ENCODE data around the gene DHH.
"Not testable (repeated sequence)": the region's sequence is repeated elsewhere in the genome, so short reads cannot be mapped to it uniquely, and the experiment has no call there.

DHH gene

DNA sequence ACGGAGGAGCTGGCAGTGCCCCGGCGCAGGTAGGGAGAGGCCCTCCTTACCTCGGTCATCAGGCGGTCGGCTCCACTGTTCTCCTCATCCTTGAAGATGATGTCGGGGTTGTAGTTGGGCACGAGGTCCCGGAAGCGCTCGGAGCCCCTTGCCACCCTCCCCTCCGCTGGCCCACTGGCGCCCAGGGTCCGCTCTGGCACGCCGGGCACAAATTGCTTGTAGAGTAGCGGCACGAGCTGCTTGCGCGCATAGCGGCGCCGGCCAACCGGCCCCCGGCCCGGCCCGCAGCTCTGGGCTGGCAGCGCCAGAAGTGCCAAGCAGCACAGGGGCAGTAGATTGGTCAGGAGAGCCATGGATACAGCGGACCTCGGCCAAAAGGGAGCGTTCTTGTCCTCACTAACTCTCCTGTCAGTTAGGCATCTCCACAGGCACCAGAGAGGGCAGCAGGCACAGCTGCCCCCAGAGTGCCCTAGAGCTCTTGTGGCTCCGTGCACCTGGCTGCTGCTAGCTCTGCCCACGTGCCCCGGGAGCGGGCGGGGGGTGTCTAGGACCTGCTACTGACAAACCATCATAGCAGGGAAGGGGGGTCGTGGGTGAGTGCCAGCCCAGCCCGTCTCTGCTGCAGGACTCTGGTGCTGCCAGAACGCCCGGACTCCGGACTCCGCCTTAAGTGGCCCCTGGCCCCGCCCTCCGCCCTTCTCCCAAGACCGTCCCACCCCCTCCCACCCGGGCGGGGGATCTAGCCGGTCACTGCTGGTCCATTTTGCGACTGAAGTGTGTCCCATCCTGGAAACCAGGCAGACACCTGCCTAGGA lies at the start of gene DHH:
Gene DHH (minus strand): TSS at position 642 of the 815 bp plus-strand sequence. CDS start 289 bp downstream, at position 353.
- DNase-seq, result peak; percentile 28 to 60

DNA sequence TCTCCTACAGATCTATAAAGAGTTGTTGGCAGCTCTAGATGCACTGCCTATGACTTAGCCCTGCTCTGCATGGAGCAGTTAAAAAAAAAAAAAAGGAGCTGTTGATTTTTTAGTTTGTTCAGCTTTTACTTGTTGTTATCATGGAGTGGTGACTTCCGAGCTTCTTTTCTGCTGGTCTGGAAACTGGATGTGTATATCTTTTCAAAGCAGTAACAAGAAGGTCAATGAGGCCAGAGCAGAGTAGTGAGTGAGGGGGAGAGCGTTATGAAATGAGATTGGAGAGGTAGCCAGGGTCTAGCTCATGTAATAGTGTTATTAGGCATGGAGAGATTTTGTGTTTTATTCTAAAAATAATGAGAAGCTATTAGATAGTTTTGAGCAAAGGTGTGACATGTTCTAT lies 49.8 kb upstream of the DHH start:
- DNase-seq, result no peak

DNA sequence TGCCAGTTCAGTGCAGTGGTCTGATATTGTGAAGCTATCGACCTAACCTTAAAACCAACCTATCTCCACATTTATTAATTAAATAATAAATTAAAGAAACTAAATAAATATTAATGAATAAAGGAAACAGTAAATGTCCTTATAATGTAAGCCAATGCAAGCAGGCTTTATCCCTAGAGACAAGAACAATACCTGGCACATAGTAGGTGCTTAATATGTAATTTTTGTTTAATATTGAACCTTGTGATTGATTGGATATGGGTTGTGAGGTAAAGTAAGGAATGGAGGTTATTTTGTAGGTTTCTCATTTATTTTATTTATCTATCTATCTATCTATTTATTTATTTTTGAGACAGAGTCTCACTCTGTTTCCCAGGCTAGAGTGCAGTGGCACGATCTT lies 44.4 kb upstream of the DHH start:
- DNase-seq, result no peak

DNA sequence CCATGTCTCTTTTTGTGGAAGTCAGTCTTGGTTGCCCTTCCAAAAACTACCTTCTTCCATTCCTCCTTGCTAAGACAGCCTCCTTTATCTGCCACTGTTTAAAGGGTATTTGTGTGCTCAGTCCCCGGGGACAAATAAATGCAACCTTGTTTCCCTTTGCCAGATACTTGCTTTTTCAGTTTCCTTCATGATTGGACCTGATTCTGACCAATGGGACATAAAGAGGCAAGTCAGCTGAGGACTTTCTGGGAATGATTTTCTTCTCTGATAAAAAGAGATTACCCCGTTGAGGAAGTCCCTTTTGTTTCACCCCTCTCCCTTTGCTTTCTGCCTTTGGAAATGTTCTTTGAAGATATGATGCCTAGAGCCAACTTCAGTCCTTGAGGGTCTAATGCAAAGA lies 44.0 kb upstream of the DHH start:
- no peak for DNase-seq

DNA sequence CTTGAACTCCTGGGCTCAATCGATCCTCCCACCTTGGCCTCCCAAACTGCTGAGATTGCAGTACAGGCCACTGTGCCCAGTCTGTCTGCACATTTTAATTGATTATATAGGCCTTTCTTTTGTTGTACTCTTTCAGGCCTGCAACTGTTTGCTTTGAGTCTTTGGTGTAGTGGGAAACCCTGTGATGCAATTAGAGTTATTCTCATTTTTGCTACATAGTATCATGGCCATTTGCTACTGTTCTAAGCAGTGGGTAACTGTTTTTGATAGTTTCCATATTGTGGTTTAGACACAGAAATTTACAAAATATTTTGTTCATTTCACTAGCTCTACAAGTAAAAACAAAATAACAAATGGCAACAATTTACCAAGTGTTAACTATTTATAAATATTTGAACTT lies 42.9 kb upstream of the DHH start:
- DNase-seq, result no peak

DNA sequence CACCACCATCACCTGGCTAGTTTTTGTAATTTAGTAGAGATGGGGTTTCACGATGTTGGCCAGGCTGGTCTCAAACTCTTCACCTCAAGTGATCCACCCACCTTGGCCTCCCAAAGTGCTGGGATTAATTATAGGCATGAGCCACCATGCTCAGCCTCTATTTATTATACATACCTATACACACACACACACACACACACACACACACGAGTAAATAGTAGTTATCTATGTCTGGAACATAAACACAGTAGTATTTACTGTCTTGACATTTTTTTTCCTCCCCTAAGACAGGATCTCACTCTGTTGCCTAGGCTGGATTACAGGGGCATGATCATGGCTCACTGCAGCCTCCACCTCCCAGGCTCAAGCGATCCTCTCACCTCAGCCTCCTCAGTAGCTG lies 42.4 kb upstream of the DHH start:
- not testable (repeated sequence) for DNase-seq

DNA sequence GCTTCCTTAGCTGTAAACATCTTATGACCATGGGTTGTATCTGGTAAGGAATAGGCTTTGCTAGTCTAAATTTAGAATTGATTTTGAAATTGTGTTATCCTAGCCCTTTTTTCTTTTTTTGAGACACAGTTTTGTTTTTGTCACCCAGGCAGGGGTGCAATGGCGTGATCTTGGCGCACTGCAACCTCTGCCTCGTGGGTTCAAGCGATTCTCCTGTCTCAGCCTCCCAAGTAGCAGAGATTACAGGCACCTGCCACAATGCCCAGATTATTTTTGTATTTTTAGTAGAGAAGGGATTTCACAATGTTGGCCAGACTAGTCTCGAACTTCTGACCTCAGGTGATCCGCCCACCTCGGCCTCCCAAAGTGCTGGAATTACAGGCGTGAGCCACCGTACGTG lies 39.0 kb upstream of the DHH start:
- DNase-seq, result no peak

DNA sequence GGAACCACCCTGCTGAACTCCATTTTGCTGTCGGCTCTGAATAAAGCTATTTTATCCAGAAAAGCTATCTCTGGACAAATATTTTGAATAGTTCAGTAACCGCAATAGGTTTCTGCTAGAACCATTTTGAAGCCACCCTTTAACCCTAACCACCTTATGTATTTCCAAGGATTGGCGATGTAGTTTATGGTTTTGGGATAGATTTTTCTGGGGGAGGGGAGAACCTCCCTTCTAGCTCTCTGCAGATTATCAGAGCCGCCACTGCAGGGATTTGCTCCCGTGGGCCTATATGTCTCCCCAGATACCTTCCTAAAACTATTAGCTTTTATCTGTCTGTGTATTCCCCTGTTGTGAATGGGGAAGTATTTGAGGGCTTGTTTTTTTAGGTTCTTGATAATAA lies 38.4 kb upstream of the DHH start:
- DNase-seq, result peak in 1 of 2 experiments; percentile 35

DNA sequence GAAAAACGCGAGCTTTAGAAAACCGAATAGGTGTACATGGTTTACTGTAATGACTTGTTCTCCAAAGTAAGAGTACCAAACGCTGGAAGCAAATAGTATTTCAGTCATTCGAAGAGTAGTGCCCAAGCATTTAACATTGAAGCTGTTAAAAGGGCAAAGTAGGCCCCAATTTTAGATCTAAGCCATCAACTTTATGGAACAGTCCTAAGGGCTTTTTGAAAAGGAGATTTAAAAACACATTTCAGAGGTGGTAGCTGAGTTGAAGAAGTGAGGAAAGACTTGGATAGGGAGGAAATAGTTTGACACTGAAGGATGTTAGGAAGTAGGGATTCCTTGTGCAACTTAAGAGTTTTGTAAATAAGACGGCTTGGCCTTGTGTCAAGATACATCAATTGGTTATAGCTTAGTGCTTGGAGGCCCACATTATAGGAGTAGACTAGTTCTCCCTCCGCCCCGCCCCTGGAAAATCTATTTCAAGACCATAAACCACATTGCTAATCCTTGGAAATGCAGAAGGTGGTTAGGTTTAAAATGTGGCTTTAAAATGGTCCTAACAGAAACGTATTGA lies 37.4 kb upstream of the DHH start:
- DNase-seq, result peak; percentile 30 to 59

DNA sequence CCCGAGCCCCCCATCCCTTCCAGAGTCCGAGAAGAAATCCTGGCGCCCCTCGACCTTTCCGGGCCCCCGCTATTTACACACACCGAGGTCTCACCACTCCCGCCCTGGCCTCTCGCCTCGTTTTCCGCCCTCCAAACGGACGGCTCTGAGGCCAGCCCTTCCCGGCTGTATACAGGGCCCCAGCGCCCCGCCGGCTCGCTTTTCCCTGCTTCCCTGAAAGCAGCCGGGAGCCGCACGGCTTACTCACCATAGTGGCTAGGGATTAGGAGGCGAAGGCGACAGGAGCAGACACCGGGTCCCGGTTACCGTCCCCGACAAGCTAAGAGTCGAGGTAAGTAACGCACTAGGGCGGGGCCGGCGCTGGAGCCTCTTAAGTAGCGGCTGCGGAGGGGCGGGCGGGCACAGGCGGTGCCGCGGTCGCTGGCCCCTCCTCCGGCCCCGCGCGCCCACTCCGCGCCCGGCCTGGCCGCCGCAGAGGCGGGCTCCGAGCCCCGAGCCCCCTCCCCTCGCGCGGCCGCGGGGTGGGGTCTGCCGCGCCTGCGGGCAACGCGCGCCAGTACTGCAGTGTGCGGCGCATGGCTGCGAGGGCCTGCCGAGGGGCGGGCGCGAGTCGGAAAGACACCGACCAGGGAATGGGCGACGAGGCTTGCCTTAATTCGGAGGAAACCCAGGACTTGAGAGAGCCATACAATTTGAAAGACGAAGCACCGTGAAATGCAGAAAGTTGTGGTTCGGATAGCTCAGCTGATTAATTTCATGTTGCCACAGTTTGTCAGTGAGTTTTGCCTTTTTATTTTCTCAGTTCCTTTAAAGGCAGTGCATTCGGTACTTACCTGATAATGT lies 36.7 kb upstream of the DHH start, which contains the start of gene TUBA1B:
Gene TUBA1B (minus strand): TSS at position 345 of the 843 bp plus-strand sequence. CDS start 95 bp downstream, at position 250.
- peak; percentile 93 to 94 for DNase-seq

DNA sequence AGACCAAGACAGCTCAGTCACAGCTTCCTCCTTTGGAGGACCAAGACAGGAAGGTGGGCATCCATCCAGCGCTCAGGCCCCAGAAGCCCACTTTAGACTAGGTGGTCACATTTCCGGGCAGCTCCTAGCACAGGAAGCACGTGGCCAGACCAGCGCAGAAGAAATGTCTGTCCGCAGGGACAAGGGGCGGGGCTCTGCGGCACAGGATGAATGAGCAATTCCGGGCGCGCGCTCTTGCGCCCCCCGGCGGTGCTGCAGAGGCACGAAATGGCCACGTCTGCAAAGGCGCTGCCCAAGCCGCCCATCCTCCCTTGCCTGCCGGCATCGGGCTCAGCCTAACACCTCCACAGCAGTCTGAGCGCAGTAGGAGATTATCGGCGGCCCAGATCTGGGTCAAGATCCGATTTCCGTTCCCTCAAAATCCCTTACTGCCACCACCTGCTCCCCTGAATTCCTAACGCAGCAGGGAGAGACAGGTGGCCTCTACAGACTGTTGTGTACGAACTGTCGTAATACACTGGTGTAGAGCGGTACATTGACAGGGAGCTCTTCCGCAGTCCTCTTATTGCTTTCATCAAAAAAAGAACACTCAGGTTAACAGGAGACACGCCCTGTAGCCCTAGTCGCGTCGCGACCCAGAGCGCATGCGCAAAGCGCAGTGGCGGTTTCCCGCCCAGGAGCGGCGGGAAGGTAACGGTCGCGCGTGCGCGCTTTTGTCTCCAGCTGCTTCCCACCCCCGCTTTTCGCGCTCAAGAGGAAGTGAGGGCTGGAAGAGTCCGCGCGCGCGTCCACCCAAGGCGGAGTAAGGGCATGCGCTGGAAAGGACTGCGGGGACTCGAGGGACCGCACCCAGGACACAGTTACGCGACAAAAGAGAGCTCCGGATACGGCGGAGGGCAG lies 35.8 kb upstream of the DHH start:
- peak; percentile 94 for DNase-seq

DNA sequence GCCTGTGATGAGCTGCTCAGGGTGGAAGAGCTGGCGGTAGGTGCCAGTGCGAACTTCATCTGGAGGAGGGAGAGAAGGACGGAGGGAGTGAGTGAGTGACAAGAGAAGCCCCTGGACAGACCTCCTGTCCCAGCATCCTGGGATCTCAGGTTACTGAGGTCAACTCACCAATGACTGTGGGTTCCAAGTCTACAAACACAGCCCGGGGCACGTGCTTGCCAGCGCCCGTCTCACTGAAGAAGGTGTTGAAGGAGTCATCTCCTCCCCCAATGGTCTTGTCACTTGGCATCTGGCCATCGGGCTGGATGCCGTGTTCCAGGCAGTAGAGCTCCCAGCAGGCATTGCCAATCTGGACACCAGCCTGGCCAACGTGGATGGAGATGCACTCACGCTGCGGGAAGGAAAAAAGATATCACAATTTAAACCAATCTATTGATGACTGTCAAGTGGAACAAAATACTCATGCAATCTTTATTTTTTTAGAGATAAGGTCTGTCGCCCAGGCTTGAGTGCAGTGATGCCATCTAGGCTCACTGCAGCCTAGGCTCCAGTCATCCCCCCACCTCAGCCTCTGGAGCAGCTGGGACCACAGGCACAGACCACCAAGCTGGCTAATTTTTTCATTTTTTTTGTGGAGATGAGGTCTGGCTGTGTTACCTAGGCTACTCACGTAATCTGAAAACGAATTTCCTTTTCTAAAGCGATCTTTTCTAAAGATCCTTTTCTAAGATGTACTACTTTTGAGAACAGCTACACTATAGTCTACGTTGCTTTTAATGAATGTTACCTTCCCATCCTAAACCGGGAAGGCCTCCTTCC lies 34.9 kb upstream of the DHH start:
- DNase-seq, result no peak

DNA sequence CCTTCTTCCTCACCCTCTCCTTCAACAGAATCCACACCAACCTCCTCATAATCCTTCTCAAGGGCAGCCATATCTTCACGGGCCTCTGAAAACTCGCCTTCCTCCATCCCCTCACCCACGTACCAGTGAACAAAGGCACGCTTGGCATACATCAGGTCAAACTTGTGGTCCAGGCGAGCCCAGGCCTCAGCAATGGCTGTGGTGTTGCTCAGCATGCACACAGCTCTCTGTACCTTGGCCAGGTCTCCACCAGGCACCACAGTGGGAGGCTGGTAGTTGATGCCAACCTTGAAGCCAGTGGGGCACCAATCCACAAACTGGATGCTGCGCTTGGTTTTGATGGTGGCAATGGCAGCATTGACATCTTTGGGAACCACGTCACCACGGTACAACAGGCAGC lies 33.4 kb upstream of the DHH start:
- DNase-seq, result not testable (repeated sequence)

DNA sequence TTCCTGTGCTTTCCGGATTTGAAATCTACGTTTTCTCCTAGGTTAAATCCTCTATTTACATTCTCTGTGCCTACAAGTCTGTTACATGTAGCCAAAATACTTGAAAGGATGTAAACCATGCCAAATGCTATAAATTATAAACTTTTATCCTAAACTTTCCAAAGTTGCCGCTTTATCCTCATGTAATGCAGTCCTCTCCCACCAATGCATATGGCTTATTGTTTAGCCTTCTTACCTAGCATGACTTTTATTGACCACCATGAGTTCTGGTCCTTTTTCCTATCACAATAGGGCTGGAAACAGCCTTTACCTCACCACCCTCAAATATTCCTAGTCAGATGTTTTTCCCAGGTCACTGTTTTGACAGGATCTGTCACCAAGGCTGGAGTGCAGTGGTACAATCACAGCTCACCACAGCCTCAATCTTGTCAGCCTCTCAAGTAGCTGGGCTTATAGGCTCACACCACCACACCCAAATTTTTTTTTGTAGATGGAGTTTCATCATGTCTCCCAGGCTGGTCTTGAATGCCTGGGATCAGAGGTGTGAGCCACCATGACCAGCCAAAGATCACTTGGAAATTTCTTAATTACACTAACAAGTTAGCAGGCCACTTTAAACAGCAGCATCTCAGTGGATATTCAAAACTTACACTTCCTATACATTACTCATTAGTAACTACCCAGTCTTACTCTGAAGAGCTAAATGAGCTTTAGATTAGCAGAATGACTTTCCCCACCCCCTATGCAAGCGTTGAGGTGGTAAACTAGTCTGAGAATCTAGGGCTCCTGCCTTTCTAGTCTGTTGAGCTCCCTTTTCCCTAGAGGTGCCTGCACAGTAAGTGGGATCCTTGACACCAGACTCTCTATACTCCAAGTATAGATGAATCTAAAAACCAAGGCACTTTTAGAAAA lies 32.5 kb upstream of the DHH start:
- DNase-seq, result no peak

DNA sequence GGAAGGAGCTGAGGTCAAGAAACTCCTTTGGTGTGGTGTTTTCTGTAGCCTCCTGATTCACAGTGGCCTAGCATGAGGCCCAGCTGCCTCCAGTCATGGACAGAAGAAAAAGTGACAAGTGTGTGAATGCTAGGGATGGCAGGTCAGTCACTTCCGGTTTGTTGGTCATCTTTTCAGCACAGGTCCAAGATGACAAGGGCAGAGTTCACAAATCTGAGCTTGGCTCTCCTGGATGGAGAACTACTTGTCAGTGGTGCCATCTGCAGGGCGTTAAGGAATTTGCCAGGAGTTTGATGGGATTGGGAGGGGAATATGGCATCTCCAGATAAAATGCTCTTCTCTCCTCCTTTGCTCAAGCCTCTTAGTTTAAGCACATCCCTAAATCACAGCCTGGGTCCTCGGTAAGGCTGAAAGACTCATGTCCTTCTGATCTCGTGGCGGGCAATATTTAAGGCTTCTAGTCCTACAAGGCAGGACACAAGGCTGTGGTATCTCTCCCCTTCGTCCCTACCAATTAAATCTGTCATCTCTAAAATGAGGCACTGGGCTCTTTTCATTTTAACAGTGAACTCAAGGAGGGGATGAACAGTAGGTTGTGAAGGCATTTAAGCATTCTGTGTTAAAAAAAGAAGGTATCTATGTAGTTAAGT lies 26.6 kb upstream of the DHH start:
- peak in 1 of 2 experiments; percentile 35 for DNase-seq

DNA sequence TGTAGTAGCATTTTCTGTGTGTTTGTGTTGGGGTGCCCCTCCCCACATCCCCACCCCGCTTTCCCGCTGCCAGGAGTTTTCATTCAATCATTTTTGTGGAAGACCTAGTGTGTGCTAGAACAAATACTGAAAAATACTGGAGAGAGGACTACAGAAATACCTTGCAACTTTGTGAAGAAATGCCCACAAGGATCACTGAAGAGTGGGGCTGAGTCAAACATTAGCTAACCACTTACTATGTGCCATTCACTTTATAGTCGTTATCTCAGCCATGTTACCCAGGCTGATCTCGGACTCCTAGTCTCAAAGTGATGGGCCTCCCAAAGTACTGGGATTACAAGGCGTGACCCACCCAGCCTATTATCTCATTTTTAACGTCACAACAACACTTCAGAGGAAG lies 16.6 kb upstream of the DHH start:
- no peak for DNase-seq

DNA sequence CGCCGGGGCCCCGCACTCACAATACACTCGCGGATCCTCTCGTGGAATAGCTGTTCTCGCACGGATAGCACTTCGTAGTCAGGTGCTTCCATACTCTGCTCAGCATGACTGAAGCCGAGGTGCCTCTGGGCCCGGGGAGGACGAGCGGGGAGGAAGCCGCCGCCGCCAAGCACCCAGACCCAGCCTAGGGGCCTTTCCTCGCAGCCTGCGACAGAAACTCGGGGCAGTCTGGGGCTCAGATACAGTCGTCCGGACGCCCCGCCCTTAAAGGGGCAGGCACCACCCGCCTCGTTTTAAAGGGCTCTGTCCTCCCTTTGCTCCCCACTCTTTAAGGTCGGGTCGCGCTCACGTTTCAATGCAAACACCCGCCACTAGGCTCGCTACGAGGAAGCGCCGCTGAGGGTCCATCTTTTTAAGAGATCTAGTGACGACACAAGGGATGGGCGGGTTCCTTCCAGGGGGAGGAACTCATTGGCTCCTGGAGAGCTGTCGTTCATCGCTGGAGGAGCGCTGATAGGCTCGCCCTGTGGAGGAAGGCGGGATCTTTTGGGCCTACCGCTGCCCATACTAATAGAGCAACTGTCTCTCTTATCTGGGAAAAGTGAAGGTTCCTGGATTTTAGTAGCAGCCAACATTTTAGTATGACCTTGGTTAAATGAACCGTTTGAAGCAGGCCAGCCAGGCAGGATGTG lies 16.0 kb upstream of the DHH start, which contains the start of gene LMBR1L:
Gene LMBR1L (minus strand): TSS at position 384 of the 692 bp plus-strand sequence. CDS start 292 bp downstream, at position 92.
- DNase-seq, result peak; percentile 97

DNA sequence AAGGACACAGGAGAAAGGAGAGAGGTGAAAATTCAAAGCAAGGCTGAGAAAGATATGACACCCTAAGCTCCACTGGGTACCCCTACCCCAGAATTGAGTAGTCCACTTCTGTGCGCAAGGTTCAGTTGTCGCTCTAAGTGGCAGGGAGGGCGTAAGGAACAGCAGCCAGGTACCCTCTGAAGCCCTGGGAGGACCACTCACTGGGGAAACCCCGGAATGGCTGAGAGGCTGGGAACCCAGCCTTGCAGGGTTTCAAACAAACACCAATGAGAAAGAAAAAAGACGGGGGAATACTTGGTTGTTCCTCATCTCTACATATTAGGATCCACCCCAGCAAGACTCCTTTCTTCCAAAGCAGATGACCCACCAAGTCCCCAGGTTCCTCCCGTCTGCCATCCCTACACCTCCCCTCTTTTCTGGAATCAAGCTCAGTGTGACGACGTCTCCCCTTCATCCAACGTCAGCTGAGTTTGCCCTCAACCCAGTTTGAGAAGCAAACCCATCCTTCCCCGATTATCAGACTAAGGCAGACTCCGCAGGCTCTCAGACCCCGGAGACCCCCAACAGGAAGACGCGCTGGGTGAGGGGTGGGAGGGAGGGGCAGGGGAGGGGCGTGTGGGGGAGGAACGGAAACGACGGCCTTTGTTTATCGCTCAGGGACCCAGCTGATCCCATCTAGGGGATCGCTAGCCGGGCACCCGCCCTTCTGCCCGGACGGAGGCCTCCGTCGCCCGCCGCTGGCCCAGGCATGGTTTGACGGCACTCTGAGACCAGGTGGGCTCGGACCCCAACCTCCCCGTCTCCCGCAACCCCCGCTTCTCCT lies 15.3 kb upstream of the DHH start:
- DNase-seq, result no peak

Measured in NCI-H2081 (cell line).